Colonic mucosa (tissue), 4 donors: ENCODE data around the gene IL18. TPM values are rescaled to one million over a fixed set of nuclear protein-coding genes. Genes with fewer than 3 reads are reported as not detected.

Experiments
- DNase-seq: peaks from one replicate; pipeline ENCODE4 v3.0.0-alpha.2; 2020
- H3K27ac ChIP-seq: fragments of 200-600 bp; one replicate; pipeline ENCODE4 v1.8.0; 2021
- H3K27me3 ChIP-seq: fragments of 200-600 bp; one replicate; pipeline ENCODE4 v1.8.0; 2021
- H3K36me3 ChIP-seq: fragments of 200-600 bp; one replicate; pipeline ENCODE4 v1.8.0; 2021
- H3K4me1 ChIP-seq: fragments of 200-600 bp; one replicate; pipeline ENCODE4 v1.8.0; 2021; ENCODE audit warnings: mild to moderate bottlenecking
- H3K4me3 ChIP-seq: fragments of 200-600 bp; one replicate; pipeline ENCODE4 v1.8.0; 2021
- H3K9ac ChIP-seq, 2 donors: one replicate each; pipeline ENCODE4 v1.7.0; 2013; ENCODE audit warnings: control low read depth in 2 of 2, low read depth in 2 of 2, low read length in 2 of 2
- H3K9me3 ChIP-seq: fragments of 200-600 bp; one replicate; pipeline ENCODE4 v1.8.0; 2021
- intact Hi-C: fragments of 100-400 bp; cut with DNase I; formaldehyde crosslinking; loops from one replicate; pipeline ENCODE4 v1.14.1; 2022
- total RNA-seq, 2 donors: library from RNA; stranded (reverse); fragmentation: NEBNext Ultra II Directional in 1 of 2; extraction: Animal tissue kit (Norgen Biotek cat#: 25700) in 1 of 2; gene quantifications; one replicate each; pipeline ENCODE4 v1.2.1, GENCODE V29; 2021
- TF ChIP-seq, protein P1 (sequence below): fragments of 200-600 bp; IDR thresholded peaks from one replicate; pipeline ENCODE4 v1.8.0; 2022; ENCODE audit warnings: antibody characterized with exemption, mild to moderate bottlenecking
- donor health status: healthy.
- donor health status: DM: no; HTN: no; CAD: no.
- donor health status: DM: no; HTN: no; CAD: no.

Gene IL18
- total RNA-seq, 2 donors from 2014 or later: 42.3 to 63.4 TPM

DNA sequence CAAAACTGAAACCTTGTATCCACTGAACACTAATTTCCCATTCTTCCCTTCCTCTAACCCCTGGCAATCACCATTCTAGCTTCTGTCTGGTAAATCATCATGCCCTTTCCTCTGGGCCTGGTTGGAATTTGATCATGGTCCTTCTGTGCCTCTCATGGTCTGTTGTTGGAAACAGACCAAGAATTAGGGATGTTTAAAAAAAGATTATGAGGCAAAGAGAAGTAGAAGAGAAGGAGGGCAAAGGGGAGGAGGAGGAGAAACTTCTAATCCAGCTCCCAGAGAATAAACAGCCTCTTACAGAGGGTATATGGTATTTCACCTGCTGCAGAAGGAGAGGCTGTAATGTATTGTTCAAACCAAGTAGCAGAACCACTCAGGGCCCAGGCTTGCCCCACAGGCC, 22.0 kb upstream of the IL18 start:
- TF ChIP-seq, protein P1, sequence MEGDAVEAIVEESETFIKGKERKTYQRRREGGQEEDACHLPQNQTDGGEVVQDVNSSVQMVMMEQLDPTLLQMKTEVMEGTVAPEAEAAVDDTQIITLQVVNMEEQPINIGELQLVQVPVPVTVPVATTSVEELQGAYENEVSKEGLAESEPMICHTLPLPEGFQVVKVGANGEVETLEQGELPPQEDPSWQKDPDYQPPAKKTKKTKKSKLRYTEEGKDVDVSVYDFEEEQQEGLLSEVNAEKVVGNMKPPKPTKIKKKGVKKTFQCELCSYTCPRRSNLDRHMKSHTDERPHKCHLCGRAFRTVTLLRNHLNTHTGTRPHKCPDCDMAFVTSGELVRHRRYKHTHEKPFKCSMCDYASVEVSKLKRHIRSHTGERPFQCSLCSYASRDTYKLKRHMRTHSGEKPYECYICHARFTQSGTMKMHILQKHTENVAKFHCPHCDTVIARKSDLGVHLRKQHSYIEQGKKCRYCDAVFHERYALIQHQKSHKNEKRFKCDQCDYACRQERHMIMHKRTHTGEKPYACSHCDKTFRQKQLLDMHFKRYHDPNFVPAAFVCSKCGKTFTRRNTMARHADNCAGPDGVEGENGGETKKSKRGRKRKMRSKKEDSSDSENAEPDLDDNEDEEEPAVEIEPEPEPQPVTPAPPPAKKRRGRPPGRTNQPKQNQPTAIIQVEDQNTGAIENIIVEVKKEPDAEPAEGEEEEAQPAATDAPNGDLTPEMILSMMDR: no peak
- no peak for DNase-seq
- intact Hi-C loops: no loop called here

DNA sequence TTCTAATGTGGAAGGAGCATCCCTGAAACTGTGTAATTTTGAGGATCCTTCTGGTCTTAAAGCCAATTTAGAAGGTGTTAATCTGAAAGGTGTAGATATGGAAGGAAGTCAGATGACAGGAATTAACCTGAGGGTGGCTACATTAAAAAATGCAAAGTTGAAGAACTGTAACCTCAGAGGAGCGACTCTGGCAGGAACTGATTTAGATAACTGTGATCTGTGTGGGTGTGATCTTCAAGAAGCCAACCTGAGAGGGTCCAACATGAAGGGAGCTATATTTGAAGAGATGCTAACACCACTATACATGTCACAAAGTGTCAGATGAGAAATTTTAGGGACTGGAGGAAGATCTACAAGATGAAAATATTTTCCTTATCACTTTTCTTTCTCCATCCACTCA, 19.0 kb upstream of the IL18 start:
- TF ChIP-seq, protein P1: no peak
- H3K4me3 ChIP-seq: no peak overlapping the region
- H3K4me1 ChIP-seq: no peaks in the 10 kb centered on the region
- intact Hi-C loops: no loop called here
- no peak overlapping the region for H3K27ac ChIP-seq
- no peaks in the 10 kb centered on the region for H3K9me3 ChIP-seq
- no peaks in the 10 kb centered on the region for H3K36me3 ChIP-seq
- no peak overlapping the region for H3K9ac ChIP-seq
- H3K27me3 ChIP-seq: no peaks in the 10 kb centered on the region
- no peak for DNase-seq

More for the DNA sequence above, 22.0 kb upstream of the IL18 start:
- no peak overlapping the region for H3K9ac ChIP-seq
- H3K27me3 ChIP-seq: no peaks in the 10 kb centered on the region
- no peaks in the 10 kb centered on the region for H3K9me3 ChIP-seq
- H3K4me3 ChIP-seq: no peak overlapping the region
- H3K36me3 ChIP-seq: no peaks in the 10 kb centered on the region
- no peaks in the 10 kb centered on the region for H3K4me1 ChIP-seq
- H3K27ac ChIP-seq: no peak overlapping the region

DNA sequence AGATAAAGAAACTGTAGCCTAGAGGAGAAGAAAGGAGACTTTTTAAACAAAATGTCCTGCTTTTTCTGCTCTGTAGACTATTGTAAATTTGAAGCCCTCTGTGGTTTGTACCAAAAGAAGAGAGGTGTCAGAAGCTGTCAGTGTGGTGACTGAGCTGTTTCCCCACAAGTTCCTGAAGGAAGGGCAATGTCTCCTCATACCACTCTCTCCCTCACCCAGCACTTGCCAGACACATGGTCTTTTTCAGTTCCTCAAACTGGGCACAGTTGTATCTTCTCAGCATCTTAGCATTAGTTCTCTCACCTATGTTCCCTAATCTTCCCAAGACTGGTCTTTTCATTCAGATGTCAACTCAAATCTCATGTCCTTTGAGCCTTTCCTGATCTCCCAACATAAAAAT, 15.7 kb upstream of the IL18 start:
- Histone ChIP-seq H3K4me3 (no peak overlapping the region), H3K36me3 (no peaks in the 10 kb centered on the region), H3K27me3 (no peaks in the 10 kb centered on the region), H3K4me1 (no peaks in the 10 kb centered on the region), H3K9me3 (no peaks in the 10 kb centered on the region), H3K27ac (no peak overlapping the region), H3K9ac (no peak overlapping the region)
- intact Hi-C loops: no loop called here
- no peak for DNase-seq
- TF ChIP-seq, protein P1: no peak

DNA sequence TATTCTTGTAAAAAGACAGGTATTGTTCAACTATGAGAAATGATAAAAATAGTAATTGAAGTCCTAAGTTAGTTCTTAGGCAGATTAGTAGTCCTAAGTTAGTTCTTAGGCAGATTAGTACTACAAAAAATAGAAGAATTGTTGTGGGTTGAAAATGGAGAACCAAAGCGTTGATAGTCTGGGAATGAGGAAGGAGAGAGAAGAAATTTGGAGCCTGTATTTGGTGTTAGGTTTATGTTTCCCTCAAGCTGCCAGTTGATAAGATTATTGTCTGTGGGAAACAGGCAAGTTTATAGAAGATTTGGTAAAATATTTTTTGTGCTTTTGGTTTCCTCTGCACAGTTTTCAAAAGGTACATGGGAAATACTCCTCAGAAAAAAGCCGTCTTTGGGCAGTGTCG, 15.0 kb upstream of the IL18 start:
- Histone ChIP-seq H3K4me1 (no peaks in the 10 kb centered on the region), H3K9ac (no peak overlapping the region), H3K9me3 (no peaks in the 10 kb centered on the region), H3K4me3 (no peak overlapping the region), H3K27me3 (no peaks in the 10 kb centered on the region), H3K36me3 (no peaks in the 10 kb centered on the region), H3K27ac (no peak overlapping the region)
- intact Hi-C loops: no loop called here
- TF ChIP-seq, protein P1: no peak
- no peak for DNase-seq

DNA sequence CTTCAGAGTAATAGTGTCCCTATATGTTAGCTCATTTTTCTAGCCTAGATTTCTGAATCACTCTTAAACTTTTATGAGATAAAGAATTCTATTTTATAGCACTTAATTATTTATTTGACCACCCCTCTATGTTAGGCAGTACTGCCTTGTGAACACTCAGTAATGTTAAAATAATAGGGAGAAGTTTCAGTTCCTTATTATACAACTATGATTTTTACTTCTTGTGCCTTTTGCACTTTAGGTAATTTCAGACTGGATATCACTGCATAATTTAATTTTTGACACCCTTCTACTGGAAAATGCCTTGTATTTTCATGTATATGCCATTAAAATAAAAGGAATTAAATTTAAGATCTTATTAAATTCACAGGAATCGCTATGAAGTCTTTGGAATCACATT, 14.5 kb upstream of the IL18 start:
- no peaks in the 10 kb centered on the region for H3K27me3 ChIP-seq
- TF ChIP-seq, protein P1: no peak
- no peak overlapping the region for H3K27ac ChIP-seq
- H3K9ac ChIP-seq: no peak overlapping the region
- no peaks in the 10 kb centered on the region for H3K4me1 ChIP-seq
- intact Hi-C loops: no loop called here
- no peaks in the 10 kb centered on the region for H3K9me3 ChIP-seq
- no peak for DNase-seq
- no peaks in the 10 kb centered on the region for H3K36me3 ChIP-seq
- no peak overlapping the region for H3K4me3 ChIP-seq

DNA sequence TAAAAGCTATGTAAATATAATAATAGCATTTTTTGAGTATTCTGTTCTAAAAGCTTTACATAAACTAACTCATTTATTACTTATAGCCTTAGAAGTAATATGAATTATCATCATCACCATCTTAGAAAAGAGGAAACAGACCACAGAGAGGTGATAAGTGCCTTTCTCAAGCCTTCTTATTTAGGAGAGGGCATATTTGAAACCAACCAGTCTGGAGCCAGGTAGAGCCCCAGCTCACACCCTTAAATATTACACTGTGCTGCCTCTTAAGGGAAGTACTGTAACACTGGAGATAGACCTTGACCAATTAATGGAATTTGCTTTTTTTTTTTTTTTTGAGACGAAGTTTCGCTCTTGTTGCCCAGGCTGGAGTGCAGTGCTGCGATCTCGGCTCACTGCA, 13.7 kb upstream of the IL18 start:
- no peak overlapping the region for H3K9ac ChIP-seq
- H3K27me3 ChIP-seq: no peaks in the 10 kb centered on the region
- no peak overlapping the region for H3K4me3 ChIP-seq
- H3K9me3 ChIP-seq: no peaks in the 10 kb centered on the region
- no peaks in the 10 kb centered on the region for H3K4me1 ChIP-seq
- intact Hi-C loops: no loop called here
- DNase-seq: no peak
- TF ChIP-seq, protein P1: no peak
- H3K27ac ChIP-seq: no peak overlapping the region
- H3K36me3 ChIP-seq: no peaks in the 10 kb centered on the region
